Tibial artery (tissue), 4 donors: Measurements from ENCODE around the gene ADAMTS6.

Experiments
- DNase-seq, 2 donors: peaks; one replicate each; pipeline ENCODE4 v3.0.0-alpha.2; 2019
- H3K27ac ChIP-seq, 2 donors: fragments of 200-600 bp; sonication (generic) in 1 of 2; 1 replicate in 1 of 2; 2 replicates in 1 of 2; pipeline ENCODE4 v1.5.1; 2018 to 2019; ENCODE audit warnings: mild to moderate bottlenecking in 1 of 2
- H3K27me3 ChIP-seq, 2 donors: fragments of 200-600 bp; sonication (generic) in 1 of 2; one replicate each; pipeline versions ENCODE4 v1.5.1 to v1.6.0; 2016 to 2019
- H3K36me3 ChIP-seq, 3 donors: fragments of 200-600 bp; sonication (generic) in 2 of 3; one replicate each; pipeline ENCODE4 v1.5.1; 2016 to 2019; ENCODE audit warnings: mild to moderate bottlenecking in 2 of 3
- H3K4me1 ChIP-seq, 4 donors: fragments of 200-600 bp; sonication (generic) in 2 of 4; 1 replicate in 3 of 4; 2 replicates in 1 of 4; pipeline ENCODE4 v1.5.1; 2016 to 2019
- H3K4me3 ChIP-seq, 2 donors: fragments of 200-600 bp; sonication (generic) in 1 of 2; 1 replicate in 1 of 2; 2 replicates in 1 of 2; pipeline ENCODE4 v1.5.1; 2018 to 2019; ENCODE audit warnings: mild to moderate bottlenecking in 2 of 2
- H3K9me3 ChIP-seq, 3 donors: fragments of 200-600 bp; sonication (generic) in 1 of 3; one replicate each; pipeline ENCODE4 v1.5.1; 2016 to 2019
- CTCF ChIP-seq, 2 experiments: fragments of 200-600 bp in 1 of 2; fragments of 450-650 bp in 1 of 2; IDR thresholded peaks; one replicate each; pipeline ENCODE4 v1.5.1; 2017 to 2019; ENCODE audit warnings: antibody characterized with exemption in 2 of 2, mild to moderate bottlenecking in 1 of 2, moderate library complexity in 1 of 2
- intact Hi-C: fragments of 100-400 bp; cut with DNase I; formaldehyde crosslinking; loops from one replicate; pipeline ENCODE4 v1.15.0; 2023; ENCODE audit warnings: low total_unique reads

Gene ADAMTS6

GRCh38 chr5:65341835-65342234 lies 139.9 kb downstream of the ADAMTS6 start:
- DNase-seq = no peak
- Histone ChIP-seq H3K9me3 (peaks cover 0 to 24% (median 14%) of the 10 kb centered on the region in 3 donors), H3K27me3 (no peaks in the 10 kb centered on the region), H3K27ac (no peak overlapping the region), H3K4me1 (no peaks in the 10 kb centered on the region), H3K36me3 (no peaks in the 10 kb centered on the region), H3K4me3 (no peak overlapping the region)
- intact Hi-C loops = no loop called here
- no peak for TF ChIP-seq CTCF (IDR thresholded peaks at IDR 0.05)

GRCh38 chr5:65338606-65339151 lies 143.0 kb downstream of the ADAMTS6 start:
- no peak overlapping the region for H3K4me3 ChIP-seq
- intact Hi-C loops = no loop called here
- TF ChIP-seq CTCF (IDR thresholded peaks at IDR 0.05) = no peak
- H3K36me3 ChIP-seq = no peaks in the 10 kb centered on the region
- no peaks in the 10 kb centered on the region for H3K4me1 ChIP-seq
- no peaks in the 10 kb centered on the region for H3K27me3 ChIP-seq
- DNase-seq = no peak
- H3K9me3 ChIP-seq = peaks cover 0 to 24% (median 14%) of the 10 kb centered on the region in 3 donors
- no peak overlapping the region for H3K27ac ChIP-seq

- H3K36me3 ChIP-seq = no peaks in the 10 kb centered on the region
- no peaks in the 10 kb centered on the region for H3K27me3 ChIP-seq
- H3K9me3 ChIP-seq = no peaks in the 10 kb centered on the region
- DNase-seq = no peak
- TF ChIP-seq CTCF (IDR thresholded peaks at IDR 0.05) = no peak
- intact Hi-C loops = no loop called here
- no peak overlapping the region for H3K27ac ChIP-seq
- peaks cover 0 to 17% (median 2%) of the 10 kb centered on the region in 4 donors for H3K4me1 ChIP-seq
- no peak overlapping the region for H3K4me3 ChIP-seq
These were observed 147.6 kb downstream of the ADAMTS6 start for GRCh38 chr5:65334077-65334476.

- TF ChIP-seq CTCF (IDR thresholded peaks at IDR 0.05) = no peak
These were observed 149.1 kb downstream of the ADAMTS6 start for GRCh38 chr5:65332591-65332990.

GRCh38 chr5:65329266-65329665 lies 152.5 kb downstream of the ADAMTS6 start:
- no peak overlapping the region for H3K4me3 ChIP-seq
- TF ChIP-seq CTCF (IDR thresholded peaks at IDR 0.05) = no peak
- no peak for DNase-seq
- no peaks in the 10 kb centered on the region for H3K27me3 ChIP-seq
- no peak overlapping the region for H3K27ac ChIP-seq
- no peaks in the 10 kb centered on the region for H3K9me3 ChIP-seq
- H3K4me1 ChIP-seq = peaks cover 0 to 37% (median 2%) of the 10 kb centered on the region in 4 donors
- intact Hi-C loops = no loop called here
- no peaks in the 10 kb centered on the region for H3K36me3 ChIP-seq

More at GRCh38 chr5:65332591-65332990, 149.1 kb downstream of the ADAMTS6 start:
- intact Hi-C loops = no loop called here
- no peaks in the 10 kb centered on the region for H3K27me3 ChIP-seq
- peaks cover 0 to 29% (median 2%) of the 10 kb centered on the region in 4 donors for H3K4me1 ChIP-seq
- H3K36me3 ChIP-seq = no peaks in the 10 kb centered on the region
- no peak overlapping the region for H3K27ac ChIP-seq
- DNase-seq = no peak
- no peaks in the 10 kb centered on the region for H3K9me3 ChIP-seq
- H3K4me3 ChIP-seq = no peak overlapping the region

- H3K9me3 ChIP-seq = no peaks in the 10 kb centered on the region
- no peak overlapping the region for H3K4me3 ChIP-seq
- intact Hi-C loops = no loop called here
- TF ChIP-seq CTCF (IDR thresholded peaks at IDR 0.05) = no peak
- no peak overlapping the region for H3K27ac ChIP-seq
- peaks cover 0 to 37% (median 2%) of the 10 kb centered on the region in 4 donors for H3K4me1 ChIP-seq
- no peaks in the 10 kb centered on the region for H3K27me3 ChIP-seq
- DNase-seq = no peak
- H3K36me3 ChIP-seq = no peaks in the 10 kb centered on the region
These were observed 154.1 kb downstream of the ADAMTS6 start for GRCh38 chr5:65327582-65327981.
